HG02884 (cell line): ENCODE results near the gene SASH1.

Experiments
- ATAC-seq: cut with Tn5 transposase; IDR thresholded peaks from one replicate; pipeline ENCODE4 v1.9.1; 2021; ENCODE audit warnings: mild to moderate bottlenecking, moderate library complexity; ENCODE audit not compliant: unreplicated experiment

SASH1 gene

GRCh38 chr6:148535976-148536375 lies 193.3 kb downstream of the SASH1 start:
- ATAC-seq: no peak

DNA sequence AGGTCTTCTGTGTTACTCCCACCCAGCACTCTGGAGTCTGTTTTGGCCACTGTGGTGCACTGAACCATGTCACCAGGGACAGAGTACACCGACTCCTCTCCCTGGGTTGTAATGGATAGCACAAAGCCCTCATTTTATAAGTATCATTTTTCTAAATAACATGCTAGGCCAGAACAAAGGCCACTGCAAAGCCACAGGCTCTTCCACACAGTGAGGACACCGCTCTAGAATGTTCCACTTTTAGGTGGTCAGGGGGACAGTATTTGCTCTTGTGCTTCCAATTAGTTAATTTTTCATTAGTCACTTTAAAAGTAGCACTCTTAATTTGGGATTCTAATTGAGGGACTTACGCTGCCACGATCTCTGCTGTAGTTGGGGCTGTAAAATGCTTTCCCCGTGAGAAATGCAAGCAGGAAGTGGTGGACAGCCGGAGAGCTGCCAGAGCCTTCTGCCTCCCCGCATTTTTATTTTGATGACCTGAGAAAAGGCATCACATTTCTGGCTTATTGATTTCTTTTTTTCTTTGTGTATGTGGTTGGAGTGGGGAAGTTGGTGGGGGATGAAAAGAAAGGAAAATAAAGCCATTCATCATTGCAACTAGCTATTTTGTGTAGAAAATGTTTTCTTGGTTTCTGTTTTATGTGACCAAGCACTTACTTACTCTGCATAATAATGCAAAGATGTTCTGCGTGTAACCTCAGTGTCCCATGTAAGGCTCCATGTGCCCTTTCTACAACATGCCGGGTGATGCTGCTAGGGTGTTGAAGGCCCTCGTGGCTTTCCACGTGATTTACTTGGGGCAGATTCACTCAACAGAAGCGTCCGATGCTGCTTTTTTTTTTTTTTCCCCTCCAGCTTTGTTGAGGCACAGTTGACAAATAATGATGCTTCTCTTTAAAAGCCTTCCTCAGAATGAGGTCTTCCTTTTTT lies 195.9 kb downstream of the SASH1 start:
- ATAC-seq: no peak

DNA sequence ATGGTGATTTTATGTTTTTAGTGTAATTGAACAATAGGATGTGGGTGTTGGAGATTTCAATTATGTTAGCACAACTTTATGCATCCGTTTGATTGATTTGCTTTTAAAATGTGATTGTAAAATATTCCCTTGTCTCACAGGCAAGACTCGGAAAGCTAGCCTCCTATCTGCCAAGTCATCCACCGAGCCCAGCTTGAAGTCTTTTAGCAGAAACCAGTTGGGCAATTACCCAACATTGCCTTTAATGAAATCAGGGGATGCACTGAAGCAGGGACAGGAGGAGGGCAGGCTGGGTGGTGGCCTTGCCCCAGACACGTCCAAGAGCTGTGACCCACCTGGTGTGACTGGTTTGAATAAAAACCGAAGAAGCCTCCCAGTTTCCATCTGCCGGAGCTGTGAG lies 200.9 kb downstream of the SASH1 start:
- no peak for ATAC-seq

- no peak for ATAC-seq
Observed at GRCh38 chr6:148544421-148544820, 201.8 kb downstream of the SASH1 start.

DNA sequence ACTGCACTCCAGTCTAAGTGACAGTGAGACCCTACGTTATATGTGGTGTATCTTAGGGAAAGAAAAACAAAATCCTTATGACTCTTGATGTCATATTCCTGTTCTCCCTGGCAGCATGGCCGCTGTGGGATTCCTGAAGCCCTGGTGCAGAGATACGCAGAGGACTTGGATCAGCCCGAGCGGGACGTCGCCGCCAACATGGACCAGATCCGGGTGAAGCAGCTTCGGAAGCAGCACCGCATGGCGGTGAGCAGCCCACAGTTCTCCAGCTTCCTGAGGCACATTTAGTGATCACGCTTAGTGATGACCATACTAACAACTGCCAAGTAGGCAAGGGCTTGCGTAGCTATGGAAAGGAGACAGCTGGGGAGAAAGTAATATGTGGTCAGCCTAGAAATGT lies 203.3 kb downstream of the SASH1 start:
- ATAC-seq: no peak

- no peak for ATAC-seq
Observed at GRCh38 chr6:148547110-148547509, 204.5 kb downstream of the SASH1 start.

- ATAC-seq: no peak
Observed at GRCh38 chr6:148548065-148548748, 205.6 kb downstream of the SASH1 start.

GRCh38 chr6:148548749-148549140 lies 206.1 kb downstream of the SASH1 start:
- no peak for ATAC-seq

- no peak for ATAC-seq
Observed at GRCh38 chr6:148550569-148550968, 207.9 kb downstream of the SASH1 start.

DNA sequence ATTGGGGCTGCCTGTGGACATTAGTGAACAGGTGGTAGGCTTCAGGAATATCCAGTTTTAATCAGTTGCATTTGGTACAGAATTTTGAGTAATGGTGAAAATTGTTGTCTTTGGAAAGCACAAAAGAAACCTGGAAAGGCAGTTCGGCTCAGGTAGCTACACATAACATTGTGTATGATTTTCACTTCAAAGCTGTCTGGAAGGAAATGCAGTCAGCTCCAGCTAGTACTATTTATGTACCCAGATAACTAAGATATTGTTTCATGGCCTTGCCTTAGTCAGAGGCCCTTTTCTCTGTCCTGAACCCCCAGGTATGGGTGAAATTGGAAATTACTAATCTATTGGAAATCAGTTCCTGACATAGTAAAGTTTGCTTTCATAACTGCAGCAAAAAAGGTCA lies 208.6 kb downstream of the SASH1 start:
- no peak for ATAC-seq

GRCh38 chr6:148556410-148556809 lies 213.8 kb downstream of the SASH1 start:
- no peak for ATAC-seq

DNA sequence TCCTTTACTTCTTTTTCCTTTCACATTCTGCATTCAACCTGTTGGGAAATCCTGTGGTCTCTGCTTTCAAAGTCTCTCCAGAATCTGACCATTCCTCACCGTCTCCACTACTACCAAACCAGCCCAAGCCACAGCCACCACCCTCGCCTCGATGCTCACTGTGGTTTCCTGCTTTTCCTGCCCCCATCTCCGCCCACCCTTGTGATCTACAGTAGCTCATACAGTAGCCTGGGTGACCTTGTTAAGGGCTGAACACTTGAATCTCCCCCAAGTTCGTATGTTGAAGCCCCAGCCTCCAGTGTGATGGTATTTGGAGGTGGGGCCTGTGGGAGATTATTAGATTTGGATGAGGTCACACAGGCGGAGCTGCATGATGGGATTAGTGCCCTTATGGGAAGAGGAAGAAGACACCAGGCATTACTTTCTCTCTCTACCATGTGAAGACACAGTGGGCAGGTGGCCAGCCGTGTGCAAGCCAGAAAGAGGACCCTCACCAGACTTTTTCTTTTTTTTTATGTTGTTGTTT lies 215.2 kb downstream of the SASH1 start:
- ATAC-seq: no peak

DNA sequence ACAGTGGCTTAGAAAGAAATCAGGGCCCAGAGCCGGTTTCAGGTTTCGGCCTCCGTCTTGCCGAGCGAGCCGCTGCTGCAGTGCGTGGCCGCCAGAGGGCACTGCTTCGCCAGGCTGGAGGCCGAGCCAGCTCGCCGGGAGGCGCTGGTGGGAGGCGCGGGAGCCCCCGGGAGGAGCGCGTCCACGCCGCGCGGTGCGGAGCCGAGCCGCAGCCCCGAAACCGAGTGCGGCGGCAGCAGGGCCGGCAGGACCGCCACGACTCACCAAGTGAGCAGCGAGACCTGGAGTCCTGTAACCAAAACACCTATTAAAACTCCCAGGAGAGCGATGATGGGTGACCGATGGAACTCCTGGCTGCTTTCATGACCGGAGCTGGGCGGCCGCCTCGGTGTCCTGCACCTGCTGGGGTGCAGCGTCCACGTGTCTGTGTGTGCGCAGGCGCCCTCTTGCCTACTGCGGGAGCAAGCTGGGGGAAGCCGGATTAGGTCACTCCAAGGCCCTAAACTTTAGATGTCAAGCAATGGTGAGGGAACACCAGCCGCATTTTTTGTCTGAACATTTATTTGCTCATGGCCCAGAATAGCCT lies 217.3 kb downstream of the SASH1 start:
- ATAC-seq: peak; percentile 77

GRCh38 chr6:148561629-148562028 lies 219.0 kb downstream of the SASH1 start:
- ATAC-seq: no peak

GRCh38 chr6:148563066-148563465 lies 220.4 kb downstream of the SASH1 start:
- ATAC-seq: no peak

- no peak for ATAC-seq
Observed at GRCh38 chr6:148564494-148565035, 221.9 kb downstream of the SASH1 start.

DNA sequence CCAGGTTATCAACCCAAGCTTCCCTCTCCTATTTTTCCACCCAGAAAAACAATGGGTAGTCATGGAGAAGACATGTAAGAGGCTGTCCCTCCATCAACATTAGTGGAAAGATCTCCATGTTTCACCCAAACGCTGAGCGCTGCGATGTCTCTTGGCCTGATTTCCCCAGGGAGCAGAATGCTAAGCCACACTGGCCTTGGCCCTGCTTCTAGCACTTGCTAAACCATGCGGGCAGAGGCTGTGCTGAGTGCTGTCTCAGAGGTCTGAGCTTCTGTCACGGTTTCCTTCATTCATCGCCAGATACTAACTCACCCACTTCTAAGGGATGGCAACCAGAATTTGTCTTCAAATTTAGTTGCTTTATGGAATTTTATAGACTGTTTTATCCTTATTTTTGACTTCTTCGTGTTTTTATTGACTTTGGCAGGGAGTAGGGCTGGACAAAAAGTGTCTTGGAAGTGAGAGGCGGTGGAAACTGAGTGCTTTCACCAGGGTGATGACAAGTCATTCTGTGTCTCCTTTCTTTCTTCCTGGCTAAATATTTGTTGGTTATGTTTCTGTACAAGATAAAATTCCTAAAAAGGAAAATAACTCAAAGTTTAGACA lies 222.8 kb downstream of the SASH1 start:
- no peak for ATAC-seq

DNA sequence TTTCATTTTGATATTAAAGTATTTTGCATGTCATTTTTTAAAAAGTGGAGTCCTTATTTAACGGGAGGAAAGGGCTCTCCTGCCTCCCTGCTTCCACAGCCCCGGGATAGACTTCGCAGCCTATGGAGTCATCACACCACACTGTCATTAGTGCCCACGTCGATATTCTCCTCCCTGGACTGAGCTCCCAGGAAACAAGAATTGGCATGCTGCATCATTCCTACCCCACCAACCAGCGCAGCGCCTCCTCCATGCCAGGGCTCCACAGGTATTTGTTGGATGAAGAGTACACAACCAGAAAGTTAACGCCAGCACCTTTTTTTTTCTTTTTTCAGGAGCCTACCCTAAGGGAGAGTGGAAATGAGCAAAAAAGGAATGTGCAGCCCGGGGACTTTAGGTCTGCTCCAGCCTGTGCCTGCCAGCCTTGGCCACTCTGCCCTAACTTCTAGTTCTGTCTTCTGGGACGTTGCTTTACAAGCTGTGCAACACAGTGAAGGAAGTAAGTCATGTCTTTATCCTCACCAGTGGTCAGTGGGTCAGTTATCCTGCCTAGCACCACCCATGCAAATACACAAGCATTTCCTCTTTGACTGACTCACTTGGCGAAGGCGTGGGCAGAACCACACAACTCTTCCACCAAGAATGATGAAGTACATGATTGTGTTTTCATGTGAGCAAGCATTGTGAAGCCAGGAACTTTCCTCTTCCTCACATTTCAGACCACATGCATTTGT lies 223.5 kb downstream of the SASH1 start:
- peak; percentile 72 for ATAC-seq

- peak; percentile 78 for ATAC-seq
Observed at GRCh38 chr6:148566664-148567350, 224.2 kb downstream of the SASH1 start.

DNA sequence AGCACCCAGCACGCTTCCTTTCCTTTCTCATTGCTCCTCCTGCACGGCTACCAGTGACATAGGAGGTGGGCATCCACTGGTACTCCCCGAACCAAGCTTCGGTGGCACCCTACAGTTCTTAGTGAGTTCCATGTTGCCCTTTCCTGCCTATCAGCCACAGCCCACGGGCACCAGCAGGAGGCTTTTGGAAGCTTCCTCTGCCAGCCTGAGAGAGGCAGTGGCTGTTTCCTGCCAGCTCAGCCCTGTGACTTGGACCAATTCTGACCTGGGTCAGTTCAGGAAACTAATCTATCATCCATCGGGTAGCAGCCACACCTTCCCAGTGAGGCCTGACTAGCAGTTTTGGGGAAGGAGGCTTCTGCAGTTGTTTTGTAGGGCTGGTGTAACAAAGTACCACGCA lies 227.8 kb downstream of the SASH1 start:
- ATAC-seq: no peak
